ENCODE data around the gene CHRNB2. TPM values are rescaled to one million over a fixed set of nuclear protein-coding genes. Genes with fewer than 3 reads are reported as not detected.

Gene CHRNB2
- total and polyA plus RNA-seq, 2 donors (not counting 3 experiments of a cell fraction or from before 2014, with no cell fraction given): not detected

GRCh38 chr1:154539486-154540483, 27.8 kb upstream of the CHRNB2 start:
- no peak overlapping the region for H3K4me3 ChIP-seq (replicated peaks in 1 of 3; ENCODE audit: insufficient read depth in 1 of 3, low read depth in 1 of 3, low read length in 3 of 3)
- no peak for DNase-seq (ENCODE audit: low read depth, low spot score)
- dilution Hi-C loops (cut with MboI; ENCODE audit: extremely low pct_ligation_motif_present, low sequenced_read_pairs): no loop called here
- FAIRE-seq: no peak
- no peak overlapping the region for H2AFZ ChIP-seq (ENCODE audit: low read depth, low read length)
- no peaks in the 10 kb centered on the region for H3K36me3 ChIP-seq (ENCODE audit: control insufficient read depth in 2 of 2, extremely low read depth in 1 of 2, insufficient read depth in 2 of 2, low read length in 2 of 2)
- H3K27me3 ChIP-seq (ENCODE audit: control insufficient read depth in 2 of 2, insufficient read depth in 2 of 2, low read length in 2 of 2): no peaks in the 10 kb centered on the region
- H3K27ac ChIP-seq (ENCODE audit: insufficient read depth, low read depth, low read length): no peak overlapping the region
- TF ChIP-seq MYC (IDR thresholded peaks at IDR 0.05; ENCODE audit: low read depth, low read length) (no peak), FOS (IDR thresholded peaks at IDR 0.05; ENCODE audit: borderline replicate concordance, insufficient read depth, low read length) (no peak), JUN (IDR thresholded peaks at IDR 0.05; ENCODE audit: borderline replicate concordance, insufficient read depth, insufficient read length, low read depth) (no peak), MAX (IDR thresholded peaks at IDR 0.05; ENCODE audit: insufficient read depth, insufficient read length) (no peak), POLR2AphosphoS5 (IDR thresholded peaks at IDR 0.05; ENCODE audit: insufficient read depth, low read depth, low read length) (no peak), GATA2 (IDR thresholded peaks at IDR 0.05; ENCODE audit: insufficient read depth, insufficient read length, low read depth, low read length) (no peak), CTCF (IDR thresholded peaks at IDR 0.05; ENCODE audit: extremely low read depth in 1 of 2, insufficient read depth in 1 of 2, low read depth in 1 of 2, low read length in 2 of 2) (no peak), EZH2 (IDR thresholded peaks at IDR 0.05; ENCODE audit: borderline replicate concordance, low read depth, low read length, severe bottlenecking) (no peak), POLR2A (IDR thresholded peaks at IDR 0.05; ENCODE audit: low read depth, low read length) (no peak)
- no peaks in the 10 kb centered on the region for H3K79me2 ChIP-seq (ENCODE audit: control insufficient read depth, insufficient read depth, low read length)
- POLR2A ChIA-PET: no interaction called here
- CTCF ChIA-PET: interaction anchor here (5.5 kb wide), 1 partner anchor 60 kb away, joined by 61 read pairs; no protein-coding TSS in a partner anchor
- H3K9ac ChIP-seq (replicated peaks; ENCODE audit: extremely low read depth, insufficient read depth, low read length): no peak overlapping the region
- no peaks in the 10 kb centered on the region for H4K20me1 ChIP-seq (replicated peaks; ENCODE audit: control insufficient read depth, extremely low read depth, insufficient read depth, low read length)
- intact Hi-C loops (cut with micrococcal nuclease): no loop called here
- BruUV-seq (replicated peaks): no TSS peak
- H3K4me2 ChIP-seq (ENCODE audit: insufficient read depth, low read length): no peak overlapping the region
- H3K9me3 ChIP-seq (replicated peaks; ENCODE audit: control insufficient read depth, insufficient read depth, low read length): no peaks in the 10 kb centered on the region
- H3K4me1 ChIP-seq (ENCODE audit: control insufficient read depth, extremely low read depth, insufficient read depth, low read length): peaks cover 6% of the 10 kb centered on the region
- no peaks in the 10 kb centered on the region for H3K9me1 ChIP-seq (replicated peaks; ENCODE audit: control insufficient read depth, extremely low read depth, insufficient read depth, low read length)
